Fibroblast of mammary gland (primary cell): ENCODE measurements around the gene IL6.
"Not testable (repeated sequence)": the region's sequence is repeated elsewhere in the genome, so short reads cannot be mapped to it uniquely, and the experiment has no call there.

Source experiments
- DNase-seq: peaks from one replicate; pipeline ENCODE4 v3.0.0-alpha.2; 2010; ENCODE audit warnings: low read depth
- H3K4me3 ChIP-seq: 2 replicates; pipeline ENCODE4 v1.5.1; 2011; ENCODE audit warnings: low read depth, mild to moderate bottlenecking, low read length, moderate library complexity; ENCODE audit not compliant: control insufficient read depth
- CTCF ChIP-seq: conservative IDR thresholded peaks from 2 replicates; pipeline ENCODE4 v1.5.1; 2011; ENCODE audit warnings: low read depth, low read length, inconsistent platforms; ENCODE audit not compliant: control insufficient read depth, insufficient read depth

Gene IL6

GRCh38 chr7:22776964-22777363, 50.0 kb downstream of the IL6 start:
- no peak overlapping the region for H3K4me3 ChIP-seq
- no peak for TF ChIP-seq CTCF
- DNase-seq = no peak

GRCh38 chr7:22779730-22780323, 52.8 kb downstream of the IL6 start:
- not testable (repeated sequence) for DNase-seq, H3K4me3 ChIP-seq

GRCh38 chr7:22781230-22781711, 54.3 kb downstream of the IL6 start:
- peak; percentile 86 for DNase-seq
- no peak for TF ChIP-seq CTCF

More at GRCh38 chr7:22781230-22781711, 54.3 kb downstream of the IL6 start:
- H3K4me3 ChIP-seq = no peak overlapping the region
